ENCODE data around the gene TRAIP.

Gene TRAIP

DNA sequence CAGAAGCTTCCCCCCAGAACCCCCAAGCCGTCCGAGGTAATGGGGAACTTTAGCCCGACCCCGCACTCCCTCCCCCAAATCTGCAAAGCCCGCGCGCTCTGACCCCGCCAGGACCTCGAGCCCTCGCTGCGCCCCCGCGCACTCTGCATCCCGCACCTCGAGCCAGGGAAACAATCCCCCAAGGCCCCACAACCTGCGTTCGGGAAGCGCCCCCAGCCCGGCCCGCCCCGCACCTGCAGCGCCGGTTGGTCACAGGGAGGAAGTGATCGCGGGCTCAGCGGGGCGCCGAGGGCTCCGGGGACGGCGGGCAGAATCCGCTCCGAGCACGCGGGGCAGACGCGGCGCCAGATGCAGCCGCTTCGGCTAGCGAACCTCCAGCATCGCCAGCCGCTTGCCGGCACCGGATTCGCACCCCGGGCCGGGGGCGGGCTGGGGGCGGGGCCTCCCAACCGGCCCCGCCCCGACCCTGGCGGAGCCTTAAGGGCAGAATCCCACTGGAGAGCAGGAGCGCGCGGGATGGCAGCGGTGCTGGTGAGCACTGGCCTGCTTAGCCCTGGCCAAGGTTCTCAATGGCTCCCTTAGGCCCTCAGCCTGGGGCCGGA is 13.3 kb upstream of the TRAIP start, which contains the start of gene CAMKV:
Gene CAMKV, minus strand, starts transcription at position 382 of the 602 bp plus-strand sequence. CDS start 7,518 bp downstream, outside the sequence.
- no peak for DNase-seq
- H3K36me3 ChIP-seq (replicated peaks), result no peaks in the 10 kb centered on the region
- in situ Hi-C loops (cut with HindIII; ENCODE audit: low pct_ligation_motif_present, low sequenced_read_pairs), result no loop called here
- H3K27ac ChIP-seq, result no peak within 1 kb of the TSS
- peaks cover 28% of the 10 kb centered on the region for H3K27me3 ChIP-seq (replicated peaks)
- TF ChIP-seq, protein P1, sequence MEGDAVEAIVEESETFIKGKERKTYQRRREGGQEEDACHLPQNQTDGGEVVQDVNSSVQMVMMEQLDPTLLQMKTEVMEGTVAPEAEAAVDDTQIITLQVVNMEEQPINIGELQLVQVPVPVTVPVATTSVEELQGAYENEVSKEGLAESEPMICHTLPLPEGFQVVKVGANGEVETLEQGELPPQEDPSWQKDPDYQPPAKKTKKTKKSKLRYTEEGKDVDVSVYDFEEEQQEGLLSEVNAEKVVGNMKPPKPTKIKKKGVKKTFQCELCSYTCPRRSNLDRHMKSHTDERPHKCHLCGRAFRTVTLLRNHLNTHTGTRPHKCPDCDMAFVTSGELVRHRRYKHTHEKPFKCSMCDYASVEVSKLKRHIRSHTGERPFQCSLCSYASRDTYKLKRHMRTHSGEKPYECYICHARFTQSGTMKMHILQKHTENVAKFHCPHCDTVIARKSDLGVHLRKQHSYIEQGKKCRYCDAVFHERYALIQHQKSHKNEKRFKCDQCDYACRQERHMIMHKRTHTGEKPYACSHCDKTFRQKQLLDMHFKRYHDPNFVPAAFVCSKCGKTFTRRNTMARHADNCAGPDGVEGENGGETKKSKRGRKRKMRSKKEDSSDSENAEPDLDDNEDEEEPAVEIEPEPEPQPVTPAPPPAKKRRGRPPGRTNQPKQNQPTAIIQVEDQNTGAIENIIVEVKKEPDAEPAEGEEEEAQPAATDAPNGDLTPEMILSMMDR (IDR thresholded peaks at IDR 0.05; ENCODE audit: low read depth, low read length, missing control alignments), result no peak
- peak within 1 kb of the TSS; percentile 9 for H3K4me3 ChIP-seq (ENCODE audit: low read depth, low read length)

DNA sequence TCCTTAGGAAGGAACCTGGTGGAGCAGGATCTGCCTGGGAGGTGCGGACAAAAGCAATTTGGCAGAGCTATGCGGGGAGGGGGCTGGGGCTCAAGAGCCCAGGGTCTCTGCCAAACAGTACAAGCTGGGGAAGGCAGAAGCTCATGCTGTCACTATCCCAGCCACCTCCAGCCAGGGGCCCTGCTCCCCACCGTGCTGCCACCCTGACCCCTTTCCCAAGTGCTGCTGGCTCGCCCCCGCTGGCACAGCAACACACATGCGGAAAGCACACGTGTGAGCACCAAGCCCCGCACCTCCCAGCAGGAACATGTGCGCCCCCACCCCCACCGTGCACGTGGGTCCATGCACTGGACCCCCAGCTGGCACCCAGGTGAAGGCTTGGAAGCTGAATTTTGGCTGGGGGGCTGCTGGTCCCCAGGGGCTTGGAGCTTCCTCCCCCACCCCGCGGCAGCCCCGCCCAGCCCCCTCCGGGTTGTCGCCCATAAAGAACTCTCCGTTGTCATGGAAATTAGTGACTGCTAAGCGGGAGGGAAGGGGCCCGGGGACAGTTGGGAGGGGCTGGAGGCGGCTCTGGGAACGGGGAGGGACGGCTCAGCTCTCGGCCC is 12.6 kb upstream of the TRAIP start:
- Histone ChIP-seq H3K36me3 (replicated peaks) (no peaks in the 10 kb centered on the region), H3K27ac (no peak overlapping the region), H3K27me3 (replicated peaks) (peaks cover 28% of the 10 kb centered on the region), H3K4me3 (ENCODE audit: low read depth, low read length) (no peak overlapping the region)
- TF ChIP-seq, protein P1 (IDR thresholded peaks at IDR 0.05; ENCODE audit: low read depth, low read length, missing control alignments), result no peak
- in situ Hi-C loops (cut with HindIII; ENCODE audit: low pct_ligation_motif_present, low sequenced_read_pairs), result no loop called here
- no peak for DNase-seq

DNA sequence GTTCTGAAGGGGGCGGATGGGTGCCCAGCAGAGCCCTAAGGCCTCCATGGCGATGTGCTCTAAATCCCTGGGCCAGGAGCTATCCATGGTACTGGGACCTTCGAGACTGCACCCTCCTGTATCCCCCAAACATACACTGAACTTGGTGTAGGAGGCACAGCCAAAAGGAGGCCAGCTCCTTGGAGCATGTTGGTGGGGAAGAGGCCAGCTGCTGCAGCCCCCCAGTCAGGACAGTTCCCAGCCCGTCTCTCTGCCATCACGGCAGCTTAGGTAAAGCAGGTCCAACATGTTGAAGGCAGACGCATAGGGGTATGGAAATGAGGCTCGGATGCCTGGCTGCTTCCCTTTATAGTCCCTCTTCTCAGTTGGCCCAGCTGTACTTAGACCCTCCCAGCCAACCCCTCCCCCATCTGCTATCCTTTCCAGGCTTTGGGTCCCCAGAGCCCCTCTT is 11.5 kb upstream of the TRAIP start:
- Histone ChIP-seq H3K27ac (no peak overlapping the region), H3K27me3 (replicated peaks) (peaks cover 28% of the 10 kb centered on the region), H3K36me3 (replicated peaks) (no peaks in the 10 kb centered on the region), H3K4me3 (ENCODE audit: low read depth, low read length) (no peak overlapping the region)
- TF ChIP-seq, protein P1 (IDR thresholded peaks at IDR 0.05; ENCODE audit: low read depth, low read length, missing control alignments), result no peak
- DNase-seq, result peak; percentile 25
- in situ Hi-C loops (cut with HindIII; ENCODE audit: low pct_ligation_motif_present, low sequenced_read_pairs), result no loop called here

DNA sequence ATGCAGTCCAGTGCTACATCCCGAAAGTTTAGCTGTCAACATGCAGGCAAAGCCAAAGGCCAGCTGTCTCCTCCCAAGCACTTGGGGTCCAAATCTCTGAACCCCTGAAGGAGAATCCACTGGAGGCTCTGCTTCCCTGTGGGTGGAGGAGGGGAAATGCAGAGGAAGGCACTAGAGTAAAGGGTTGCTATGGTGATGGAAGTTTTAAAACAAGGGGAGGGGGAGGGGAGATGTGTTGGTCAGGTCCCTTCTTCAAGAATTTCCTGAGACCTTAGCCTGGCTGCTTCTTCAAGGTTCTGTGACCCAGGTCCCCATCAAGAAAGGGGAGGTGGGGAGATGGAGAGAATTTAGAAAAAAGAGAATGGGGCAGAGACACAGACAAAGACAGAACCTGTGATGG is 11.0 kb upstream of the TRAIP start:
- Histone ChIP-seq H3K4me3 (ENCODE audit: low read depth, low read length) (no peak overlapping the region), H3K27ac (no peak overlapping the region), H3K36me3 (replicated peaks) (no peaks in the 10 kb centered on the region), H3K27me3 (replicated peaks) (peaks cover 28% of the 10 kb centered on the region)
- in situ Hi-C loops (cut with HindIII; ENCODE audit: low pct_ligation_motif_present, low sequenced_read_pairs), result no loop called here
- no peak for DNase-seq
- TF ChIP-seq, protein P1 (IDR thresholded peaks at IDR 0.05; ENCODE audit: low read depth, low read length, missing control alignments), result no peak

DNA sequence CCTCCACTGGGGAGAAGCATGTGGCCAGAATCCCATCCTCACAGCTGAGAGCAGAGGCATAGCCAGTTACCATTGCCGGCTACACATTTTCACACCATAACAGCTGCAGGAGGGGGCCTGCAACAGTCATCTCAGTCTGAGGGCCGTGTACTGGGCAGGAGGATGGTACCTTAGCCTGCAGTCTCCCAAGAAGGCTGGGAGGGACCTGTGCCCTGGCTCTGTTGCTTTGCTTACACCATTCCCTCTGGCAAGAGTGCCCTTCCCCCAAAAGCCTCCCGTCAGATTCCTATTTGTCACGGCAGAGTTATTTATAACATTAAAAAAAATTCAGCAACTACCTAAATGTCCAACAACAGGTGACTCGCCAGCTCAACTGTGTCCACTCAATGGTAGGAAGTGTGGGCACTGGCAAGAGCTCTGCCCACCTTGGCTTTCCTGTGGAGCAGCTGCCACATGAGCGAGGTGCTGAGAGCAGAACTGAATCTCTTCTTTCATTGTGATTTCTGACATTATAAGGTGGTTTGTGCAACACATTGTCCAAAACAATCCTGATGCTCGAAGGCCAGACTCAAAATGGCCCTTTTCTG is 8.9 kb upstream of the TRAIP start:
- TF ChIP-seq, protein P1 (IDR thresholded peaks at IDR 0.05; ENCODE audit: low read depth, low read length, missing control alignments), result no peak
- in situ Hi-C loops (cut with HindIII; ENCODE audit: low pct_ligation_motif_present, low sequenced_read_pairs), result no loop called here
- H3K27ac ChIP-seq, result no peak overlapping the region
- no peaks in the 10 kb centered on the region for H3K36me3 ChIP-seq (replicated peaks)
- peaks cover 22% of the 10 kb centered on the region for H3K27me3 ChIP-seq (replicated peaks)
- DNase-seq, result no peak
- H3K4me3 ChIP-seq (ENCODE audit: low read depth, low read length), result no peak overlapping the region

Data from brain microvascular endothelial cell (primary cell).